Coronary artery (tissue), 2 donors: ENCODE data around the gene APBA1.

Source experiments
- DNase-seq: peaks from one replicate; pipeline ENCODE4 v3.0.0-alpha.2; 2017; ENCODE audit warnings: low spot score
- H3K27ac ChIP-seq, 2 donors: fragments of 200-600 bp; sonication (generic); one replicate each; pipeline ENCODE4 v1.5.1; 2016 to 2019
- H3K4me3 ChIP-seq: fragments of 200-600 bp; sonication (generic); 2 replicates; pipeline ENCODE4 v1.5.1; 2016; ENCODE audit warnings: mild to moderate bottlenecking, moderate library complexity
- CTCF ChIP-seq: fragments of 200-600 bp; sonication (generic); IDR thresholded peaks from one replicate; pipeline ENCODE4 v1.5.1; 2019; ENCODE audit warnings: antibody characterized with exemption

APBA1 gene

GRCh38 chr9:69494208-69494607, 178.0 kb downstream of the APBA1 start:
- no peak for TF ChIP-seq CTCF
- Histone ChIP-seq H3K4me3 (no peak overlapping the region), H3K27ac (no peak overlapping the region)
- DNase-seq, result no peak

GRCh38 chr9:69486498-69486897, 185.7 kb downstream of the APBA1 start:
- no peak overlapping the region for H3K4me3 ChIP-seq
- no peak for TF ChIP-seq CTCF
- no peak overlapping the region for H3K27ac ChIP-seq
- DNase-seq, result no peak

GRCh38 chr9:69485466-69485865, 186.7 kb downstream of the APBA1 start:
- H3K4me3 ChIP-seq, result no peak overlapping the region
- DNase-seq, result no peak
- no peak overlapping the region for H3K27ac ChIP-seq
- TF ChIP-seq CTCF, result no peak

DNA sequence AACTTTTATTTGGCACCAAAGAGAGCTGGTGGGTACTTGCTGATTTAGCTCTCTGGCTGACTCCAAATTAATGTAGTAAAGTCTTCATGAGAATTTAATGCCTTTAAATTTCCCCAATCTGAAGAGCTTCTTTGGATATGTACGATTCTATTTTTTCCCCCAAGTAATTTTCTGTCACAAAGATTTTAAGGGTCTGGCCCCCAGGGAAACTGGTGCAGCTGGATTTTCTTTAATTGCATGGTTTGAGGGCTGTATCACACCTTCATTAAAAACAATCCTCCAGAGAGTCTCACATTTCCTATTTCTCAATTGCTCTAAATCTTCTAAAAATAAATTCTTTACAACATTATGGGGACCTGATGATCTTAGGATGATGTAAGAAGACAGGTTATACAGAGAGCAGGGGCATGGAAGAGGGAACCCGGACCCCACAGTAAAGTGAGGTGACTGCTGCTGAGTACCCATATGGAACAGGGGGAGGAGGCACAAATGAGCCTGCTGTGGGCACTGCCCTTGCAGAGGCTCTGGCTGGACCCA, 188.2 kb downstream of the APBA1 start:
- Histone ChIP-seq H3K27ac (no peak overlapping the region), H3K4me3 (no peak overlapping the region)
- no peak for DNase-seq
- no peak for TF ChIP-seq CTCF

DNA sequence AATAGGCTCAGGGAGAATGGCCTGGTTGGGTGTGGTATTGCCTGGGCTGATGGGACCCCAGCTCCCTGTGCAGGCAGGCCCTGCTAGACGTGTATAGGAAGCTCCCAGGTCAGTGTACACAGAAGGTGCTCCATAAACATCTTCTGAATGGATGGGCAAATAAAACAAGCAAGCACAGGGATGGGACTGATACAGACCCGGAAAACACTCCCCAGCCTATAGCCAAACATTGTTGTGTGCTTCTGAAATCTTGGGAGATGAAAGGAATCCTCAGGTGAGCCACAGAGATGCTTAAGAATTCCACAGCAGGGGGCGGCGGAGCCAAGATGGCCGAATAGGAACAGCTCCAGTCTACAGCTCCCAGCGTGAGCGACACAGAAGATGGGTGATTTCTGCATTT, 195.4 kb downstream of the APBA1 start:
- no peak for TF ChIP-seq CTCF
- DNase-seq, result no peak
- H3K4me3 ChIP-seq, result no peak overlapping the region
- no peak overlapping the region for H3K27ac ChIP-seq

DNA sequence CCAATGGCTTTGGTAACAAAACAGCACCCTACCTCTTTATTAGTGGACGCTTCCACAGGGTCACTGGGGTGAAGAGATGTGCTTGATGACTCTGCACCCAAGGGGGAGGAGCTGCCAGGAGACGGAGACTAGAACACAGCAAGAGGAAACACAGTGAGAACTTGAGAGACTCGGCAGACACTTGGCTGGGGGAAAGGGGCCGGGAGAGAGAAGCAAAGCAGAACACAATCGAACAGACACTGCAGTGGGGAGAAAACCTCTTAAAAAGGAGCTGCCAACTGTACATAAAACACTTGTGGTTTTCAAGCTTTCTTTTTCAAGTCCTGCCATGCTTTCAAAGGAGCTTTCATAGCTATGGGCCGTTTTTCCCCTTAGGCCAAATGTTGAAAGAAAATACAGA, 196.2 kb downstream of the APBA1 start:
- no peak for DNase-seq
- Histone ChIP-seq H3K27ac (no peak overlapping the region), H3K4me3 (no peak overlapping the region)
- TF ChIP-seq CTCF, result no peak

DNA sequence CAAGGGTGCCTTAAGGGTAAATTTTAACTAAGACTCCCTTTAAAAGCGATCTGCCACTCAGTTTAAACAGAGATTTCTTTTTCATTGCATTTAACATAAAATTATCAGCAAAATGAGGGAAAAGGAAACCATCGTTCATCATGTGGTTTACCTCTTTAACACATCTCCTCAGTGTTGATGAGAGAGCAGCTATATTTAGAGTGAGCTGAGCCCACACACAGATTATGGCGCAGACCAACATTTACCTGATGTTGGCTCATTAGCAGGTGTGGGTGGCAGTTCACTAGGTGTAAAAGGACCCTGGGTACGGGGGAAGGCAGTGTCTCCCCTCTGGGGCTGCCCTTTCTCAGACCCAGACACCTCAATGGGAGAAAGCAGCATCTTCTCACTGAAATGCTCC, 197.3 kb downstream of the APBA1 start:
- no peak overlapping the region for H3K27ac ChIP-seq
- H3K4me3 ChIP-seq, result no peak overlapping the region
- no peak for DNase-seq
- TF ChIP-seq CTCF, result no peak
